WTC11 (cell line): ENCODE data around the gene PANK4. TPM values are rescaled to one million over a fixed set of nuclear protein-coding genes. Genes with fewer than 3 reads are reported as not detected.

ENCODE experiments used
- ATAC-seq: fragments of 200-7000 bp; cut with Tn5 transposase; 2 replicates; pipeline ENCODE4 v1.10.0; 2021; ENCODE audit warnings: mild to moderate bottlenecking, moderate library complexity
- CTCF ChIA-PET: fragments of 300-600 bp; sonication (Branson Sonifier 250); formaldehyde crosslinking; loops from one replicate; lab custom pipeline; 2021; ENCODE audit warnings: antibody characterized with exemption; lab: Charles Lee
- POLR2A ChIA-PET: fragments of 350-600 bp; sonication (Branson Sonifier 250); formaldehyde crosslinking; loops from one replicate; lab custom pipeline; 2021; ENCODE audit warnings: antibody characterized with exemption; lab: Charles Lee
- DNase-seq: peaks from one replicate; pipeline ENCODE4 v3.0.0; 2021; ENCODE audit warnings: low spot score
- H3K27ac Mint-ChIP-seq: 2 replicates; pipeline ENCODE4 v1.8.0; 2021; ENCODE audit warnings: mixed read lengths
- H3K27me3 Mint-ChIP-seq: 2 replicates; pipeline ENCODE4 v1.8.0; 2021; ENCODE audit warnings: low read depth, mild to moderate bottlenecking, moderate library complexity, mixed read lengths
- H3K36me3 Mint-ChIP-seq: 2 replicates; pipeline ENCODE4 v1.8.0; 2021; ENCODE audit warnings: mixed read lengths
- H3K4me1 Mint-ChIP-seq: 2 replicates; pipeline ENCODE4 v1.8.0; 2022; ENCODE audit warnings: mixed read lengths
- H3K4me3 Mint-ChIP-seq: 2 replicates; pipeline ENCODE4 v1.8.0; 2021; ENCODE audit warnings: mild to moderate bottlenecking, moderate library complexity, mixed read lengths
- H3K9me3 Mint-ChIP-seq: 2 replicates; pipeline ENCODE4 v1.8.0; 2021; ENCODE audit warnings: mixed read lengths
- EMX1 ChIP-seq: fragments of 250-450 bp; sonication (Bioruptor Pico); IDR thresholded peaks from 2 replicates; pipeline ENCODE4 v1.8.0; 2021; ENCODE audit warnings: mild to moderate bottlenecking
- ETV6 ChIP-seq: sonication (generic); formaldehyde crosslinking; IDR thresholded peaks from 2 replicates; pipeline ENCODE4 v1.8.1; 2022; ENCODE audit warnings: mild to moderate bottlenecking, missing genetic modification reagents
- FOXK1 ChIP-seq: sonication (generic); formaldehyde crosslinking; IDR thresholded peaks from 2 replicates; pipeline ENCODE4 v1.8.0; 2022; ENCODE audit warnings: mild to moderate bottlenecking, moderate library complexity, missing genetic modification reagents
- IRF1 ChIP-seq: sonication (generic); formaldehyde crosslinking; IDR thresholded peaks from 2 replicates; pipeline ENCODE4 v1.8.0; 2023; ENCODE audit warnings: missing genetic modification reagents
- MYBL2 ChIP-seq: sonication (generic); formaldehyde crosslinking; IDR thresholded peaks from 2 replicates; pipeline ENCODE4 v1.8.1; 2023; ENCODE audit warnings: mild to moderate bottlenecking, moderate library complexity, missing genetic modification reagents
- NFE2L1 ChIP-seq: sonication (generic); formaldehyde crosslinking; IDR thresholded peaks from 2 replicates; pipeline ENCODE4 v1.8.1; 2023; ENCODE audit warnings: missing genetic modification reagents
- NR1H2 ChIP-seq: sonication (generic); formaldehyde crosslinking; IDR thresholded peaks from 2 replicates; pipeline ENCODE4 v1.9.0; 2021; ENCODE audit warnings: mild to moderate bottlenecking, moderate library complexity, missing genetic modification reagents
- RORB ChIP-seq: fragments of 250-450 bp; sonication (Bioruptor Pico); IDR thresholded peaks from 2 replicates; pipeline ENCODE4 v1.9.0; 2021; ENCODE audit warnings: mild to moderate bottlenecking
- SMAD4 ChIP-seq: sonication (generic); formaldehyde crosslinking; IDR thresholded peaks from 2 replicates; pipeline ENCODE4 v1.8.0; 2022; ENCODE audit warnings: mild to moderate bottlenecking, missing genetic modification reagents
- SOX15 ChIP-seq: fragments of 250-450 bp; sonication (Bioruptor Pico); IDR thresholded peaks from 2 replicates; pipeline ENCODE4 v1.9.0; 2021; ENCODE audit warnings: mild to moderate bottlenecking
- SP1 ChIP-seq: sonication (generic); formaldehyde crosslinking; conservative IDR thresholded peaks from 2 replicates; pipeline ENCODE4 v1.8.1; 2022; ENCODE audit warnings: missing genetic modification reagents
- TEAD4 ChIP-seq: sonication (generic); formaldehyde crosslinking; IDR thresholded peaks from 2 replicates; pipeline ENCODE4 v1.8.0; 2022; ENCODE audit warnings: mild to moderate bottlenecking, missing genetic modification reagents
- USF1 ChIP-seq: sonication (generic); formaldehyde crosslinking; IDR thresholded peaks from 2 replicates; pipeline ENCODE4 v1.8.0; 2022; ENCODE audit warnings: mild to moderate bottlenecking, missing genetic modification reagents
- ZNF423 ChIP-seq: fragments of 250-450 bp; sonication (Bioruptor Pico); IDR thresholded peaks from 2 replicates; pipeline ENCODE4 v2.1.2; 2022; ENCODE audit warnings: mild to moderate bottlenecking, moderate library complexity
- total RNA-seq: library from RNA; stranded (reverse); gene quantifications from 3 replicates; pipeline ENCODE4 v1.2.3, GENCODE V29; 2021
- TF ChIP-seq, protein P1 (sequence below): sonication (generic); formaldehyde crosslinking; IDR thresholded peaks from 2 replicates; pipeline ENCODE4 v1.8.0; 2023; ENCODE audit warnings: mild to moderate bottlenecking, missing genetic modification reagents
- TF ChIP-seq, protein P2 (sequence below): sonication (generic); formaldehyde crosslinking; IDR thresholded peaks from 2 replicates; pipeline ENCODE4 v1.8.1; 2022; ENCODE audit warnings: mild to moderate bottlenecking, moderate library complexity, missing genetic modification reagents
- TF ChIP-seq, protein P3 (sequence below): fragments of 250-450 bp; sonication (Bioruptor Pico); IDR thresholded peaks from 2 replicates; pipeline ENCODE4 v1.9.0; 2021; ENCODE audit warnings: mild to moderate bottlenecking
- TF ChIP-seq, protein P4 (sequence below): sonication (generic); formaldehyde crosslinking; IDR thresholded peaks from 2 replicates; pipeline ENCODE4 v1.8.1; 2022; ENCODE audit warnings: low read depth, missing genetic modification reagents, borderline replicate concordance
- TF ChIP-seq, protein P5 (sequence below): sonication (generic); formaldehyde crosslinking; IDR thresholded peaks from 2 replicates; pipeline ENCODE4 v1.8.0; 2022; ENCODE audit warnings: mild to moderate bottlenecking, missing genetic modification reagents
- TF ChIP-seq, protein P6 (sequence below): fragments of 250-450 bp; sonication (Bioruptor Pico); conservative IDR thresholded peaks from 2 replicates; pipeline ENCODE4 v1.9.0; 2021; ENCODE audit warnings: mild to moderate bottlenecking
- TF ChIP-seq, protein P7 (sequence below): sonication (generic); formaldehyde crosslinking; IDR thresholded peaks from 2 replicates; pipeline ENCODE4 v1.8.1; 2023; ENCODE audit warnings: mild to moderate bottlenecking, missing genetic modification reagents, borderline replicate concordance

PANK4 gene
- total RNA-seq, 1 experiment from 2014 or later = 52.5 TPM

- no peak for ATAC-seq
- H3K9me3 Mint-ChIP-seq = peaks cover 12% of the 10 kb centered on the region
- no peaks in the 10 kb centered on the region for H3K4me1 Mint-ChIP-seq
- H3K36me3 Mint-ChIP-seq = peaks cover 4% of the 10 kb centered on the region; the same call in 1 of the 2 replicates
- ChIA-PET CTCF (no interaction called here), POLR2A (no interaction called here)
- TF ChIP-seq ZNF423 (CRISPR knock-in tag) (no peak), SMAD4 (no peak), EMX1 (CRISPR knock-in tag) (no peak), MYBL2 (CRISPR knock-in tag) (no peak), RORB (no peak), NR1H2 (CRISPR knock-in tag) (no peak), SP1 (no peak), FOXK1 (no peak), IRF1 (CRISPR knock-in tag) (no peak)
- TF ChIP-seq, protein P1, sequence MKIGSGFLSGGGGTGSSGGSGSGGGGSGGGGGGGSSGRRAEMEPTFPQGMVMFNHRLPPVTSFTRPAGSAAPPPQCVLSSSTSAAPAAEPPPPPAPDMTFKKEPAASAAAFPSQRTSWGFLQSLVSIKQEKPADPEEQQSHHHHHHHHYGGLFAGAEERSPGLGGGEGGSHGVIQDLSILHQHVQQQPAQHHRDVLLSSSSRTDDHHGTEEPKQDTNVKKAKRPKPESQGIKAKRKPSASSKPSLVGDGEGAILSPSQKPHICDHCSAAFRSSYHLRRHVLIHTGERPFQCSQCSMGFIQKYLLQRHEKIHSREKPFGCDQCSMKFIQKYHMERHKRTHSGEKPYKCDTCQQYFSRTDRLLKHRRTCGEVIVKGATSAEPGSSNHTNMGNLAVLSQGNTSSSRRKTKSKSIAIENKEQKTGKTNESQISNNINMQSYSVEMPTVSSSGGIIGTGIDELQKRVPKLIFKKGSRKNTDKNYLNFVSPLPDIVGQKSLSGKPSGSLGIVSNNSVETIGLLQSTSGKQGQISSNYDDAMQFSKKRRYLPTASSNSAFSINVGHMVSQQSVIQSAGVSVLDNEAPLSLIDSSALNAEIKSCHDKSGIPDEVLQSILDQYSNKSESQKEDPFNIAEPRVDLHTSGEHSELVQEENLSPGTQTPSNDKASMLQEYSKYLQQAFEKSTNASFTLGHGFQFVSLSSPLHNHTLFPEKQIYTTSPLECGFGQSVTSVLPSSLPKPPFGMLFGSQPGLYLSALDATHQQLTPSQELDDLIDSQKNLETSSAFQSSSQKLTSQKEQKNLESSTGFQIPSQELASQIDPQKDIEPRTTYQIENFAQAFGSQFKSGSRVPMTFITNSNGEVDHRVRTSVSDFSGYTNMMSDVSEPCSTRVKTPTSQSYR = no peak
- TF ChIP-seq, protein P2, sequence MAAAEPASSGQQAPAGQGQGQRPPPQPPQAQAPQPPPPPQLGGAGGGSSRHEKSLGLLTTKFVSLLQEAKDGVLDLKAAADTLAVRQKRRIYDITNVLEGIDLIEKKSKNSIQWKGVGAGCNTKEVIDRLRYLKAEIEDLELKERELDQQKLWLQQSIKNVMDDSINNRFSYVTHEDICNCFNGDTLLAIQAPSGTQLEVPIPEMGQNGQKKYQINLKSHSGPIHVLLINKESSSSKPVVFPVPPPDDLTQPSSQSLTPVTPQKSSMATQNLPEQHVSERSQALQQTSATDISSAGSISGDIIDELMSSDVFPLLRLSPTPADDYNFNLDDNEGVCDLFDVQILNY (CRISPR knock-in tag) = no peak
- TF ChIP-seq, protein P3, sequence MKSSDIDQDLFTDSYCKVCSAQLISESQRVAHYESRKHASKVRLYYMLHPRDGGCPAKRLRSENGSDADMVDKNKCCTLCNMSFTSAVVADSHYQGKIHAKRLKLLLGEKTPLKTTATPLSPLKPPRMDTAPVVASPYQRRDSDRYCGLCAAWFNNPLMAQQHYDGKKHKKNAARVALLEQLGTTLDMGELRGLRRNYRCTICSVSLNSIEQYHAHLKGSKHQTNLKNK = no peak
- TF ChIP-seq, protein P4, sequence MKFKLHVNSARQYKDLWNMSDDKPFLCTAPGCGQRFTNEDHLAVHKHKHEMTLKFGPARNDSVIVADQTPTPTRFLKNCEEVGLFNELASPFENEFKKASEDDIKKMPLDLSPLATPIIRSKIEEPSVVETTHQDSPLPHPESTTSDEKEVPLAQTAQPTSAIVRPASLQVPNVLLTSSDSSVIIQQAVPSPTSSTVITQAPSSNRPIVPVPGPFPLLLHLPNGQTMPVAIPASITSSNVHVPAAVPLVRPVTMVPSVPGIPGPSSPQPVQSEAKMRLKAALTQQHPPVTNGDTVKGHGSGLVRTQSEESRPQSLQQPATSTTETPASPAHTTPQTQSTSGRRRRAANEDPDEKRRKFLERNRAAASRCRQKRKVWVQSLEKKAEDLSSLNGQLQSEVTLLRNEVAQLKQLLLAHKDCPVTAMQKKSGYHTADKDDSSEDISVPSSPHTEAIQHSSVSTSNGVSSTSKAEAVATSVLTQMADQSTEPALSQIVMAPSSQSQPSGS (CRISPR knock-in tag) = no peak
- TF ChIP-seq, protein P5, sequence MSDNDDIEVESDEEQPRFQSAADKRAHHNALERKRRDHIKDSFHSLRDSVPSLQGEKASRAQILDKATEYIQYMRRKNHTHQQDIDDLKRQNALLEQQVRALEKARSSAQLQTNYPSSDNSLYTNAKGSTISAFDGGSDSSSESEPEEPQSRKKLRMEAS (CRISPR knock-in tag) = no peak
- H3K4me3 Mint-ChIP-seq = no peak overlapping the region
- no peak for DNase-seq
- H3K27me3 Mint-ChIP-seq = peaks cover 7% of the 10 kb centered on the region
- peak overlapping the region; percentile 43; the same call in 1 of the 2 replicates for H3K27ac Mint-ChIP-seq
Observed at GRCh38 chr1:2483970-2484369, 42.4 kb downstream of the PANK4 start.

DNA sequence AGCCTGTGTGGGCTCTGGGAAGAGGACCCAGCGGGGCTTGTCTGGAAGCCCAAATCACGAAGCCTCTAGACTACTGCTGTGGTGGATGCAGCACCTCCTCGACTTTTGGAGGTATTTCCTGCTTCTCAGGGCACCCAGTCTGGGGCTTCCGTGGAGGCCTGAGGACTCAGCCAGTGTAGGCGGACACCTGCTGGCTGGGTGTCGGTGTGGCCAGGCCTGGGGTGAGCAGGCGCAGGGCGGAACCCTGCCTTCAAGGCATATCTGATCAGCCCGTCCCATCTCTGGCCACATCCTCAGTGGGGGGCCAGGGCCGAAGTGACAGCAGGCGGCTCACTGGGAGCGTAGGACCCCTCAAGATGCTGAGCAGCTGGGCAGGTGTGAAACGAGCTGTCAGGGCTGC, 43.4 kb downstream of the PANK4 start:
- CTCF ChIA-PET = no interaction called here
- ATAC-seq = no peak
- no peaks in the 10 kb centered on the region for H3K4me1 Mint-ChIP-seq
- no peak overlapping the region for H3K27ac Mint-ChIP-seq
- H3K9me3 Mint-ChIP-seq = peaks cover 5% of the 10 kb centered on the region
- H3K27me3 Mint-ChIP-seq = peaks cover 7% of the 10 kb centered on the region
- no peaks in the 10 kb centered on the region for H3K36me3 Mint-ChIP-seq
- POLR2A ChIA-PET = no interaction called here
- no peak for TF ChIP-seq ETV6 (CRISPR knock-in tag)
- no peak for TF ChIP-seq SP1
- TF ChIP-seq IRF1 (CRISPR knock-in tag) = no peak
- TF ChIP-seq, protein P6, sequence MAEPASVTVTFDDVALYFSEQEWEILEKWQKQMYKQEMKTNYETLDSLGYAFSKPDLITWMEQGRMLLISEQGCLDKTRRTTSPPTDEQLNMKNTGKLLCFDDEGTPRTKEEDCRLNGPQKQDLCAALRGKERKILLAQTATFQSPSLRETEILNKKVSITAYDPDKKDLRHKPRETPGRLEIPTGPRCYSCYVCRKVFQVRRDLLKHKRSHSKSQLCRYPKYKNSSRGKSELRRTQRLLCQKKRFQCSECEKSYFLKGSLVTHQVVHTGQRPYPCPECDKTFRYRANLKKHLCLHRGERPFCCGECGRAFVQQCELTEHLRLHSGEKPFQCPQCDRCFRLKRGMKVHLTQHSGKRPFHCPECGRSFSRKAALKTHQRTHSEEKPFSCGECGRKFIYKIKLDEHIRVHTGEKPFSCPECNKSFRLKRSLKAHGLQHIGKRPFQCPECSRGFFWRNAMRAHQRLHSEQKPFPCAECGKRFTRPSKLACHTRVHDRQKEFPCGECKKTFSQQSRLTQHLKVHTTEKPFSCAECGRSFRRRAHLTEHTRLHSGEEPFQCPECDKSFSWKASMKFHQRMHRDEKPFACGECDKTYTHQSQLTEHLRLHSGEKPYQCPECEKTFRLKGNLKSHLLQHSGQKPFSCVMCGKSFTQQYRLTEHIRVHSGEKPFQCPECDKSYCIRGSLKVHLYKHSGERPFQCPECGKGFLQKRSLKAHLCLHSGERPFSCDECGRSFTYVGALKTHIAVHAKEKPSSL (CRISPR knock-in tag) = no peak
- TF ChIP-seq TEAD4 = no peak
- no peak for TF ChIP-seq NR1H2 (CRISPR knock-in tag)
- TF ChIP-seq, protein P7, sequence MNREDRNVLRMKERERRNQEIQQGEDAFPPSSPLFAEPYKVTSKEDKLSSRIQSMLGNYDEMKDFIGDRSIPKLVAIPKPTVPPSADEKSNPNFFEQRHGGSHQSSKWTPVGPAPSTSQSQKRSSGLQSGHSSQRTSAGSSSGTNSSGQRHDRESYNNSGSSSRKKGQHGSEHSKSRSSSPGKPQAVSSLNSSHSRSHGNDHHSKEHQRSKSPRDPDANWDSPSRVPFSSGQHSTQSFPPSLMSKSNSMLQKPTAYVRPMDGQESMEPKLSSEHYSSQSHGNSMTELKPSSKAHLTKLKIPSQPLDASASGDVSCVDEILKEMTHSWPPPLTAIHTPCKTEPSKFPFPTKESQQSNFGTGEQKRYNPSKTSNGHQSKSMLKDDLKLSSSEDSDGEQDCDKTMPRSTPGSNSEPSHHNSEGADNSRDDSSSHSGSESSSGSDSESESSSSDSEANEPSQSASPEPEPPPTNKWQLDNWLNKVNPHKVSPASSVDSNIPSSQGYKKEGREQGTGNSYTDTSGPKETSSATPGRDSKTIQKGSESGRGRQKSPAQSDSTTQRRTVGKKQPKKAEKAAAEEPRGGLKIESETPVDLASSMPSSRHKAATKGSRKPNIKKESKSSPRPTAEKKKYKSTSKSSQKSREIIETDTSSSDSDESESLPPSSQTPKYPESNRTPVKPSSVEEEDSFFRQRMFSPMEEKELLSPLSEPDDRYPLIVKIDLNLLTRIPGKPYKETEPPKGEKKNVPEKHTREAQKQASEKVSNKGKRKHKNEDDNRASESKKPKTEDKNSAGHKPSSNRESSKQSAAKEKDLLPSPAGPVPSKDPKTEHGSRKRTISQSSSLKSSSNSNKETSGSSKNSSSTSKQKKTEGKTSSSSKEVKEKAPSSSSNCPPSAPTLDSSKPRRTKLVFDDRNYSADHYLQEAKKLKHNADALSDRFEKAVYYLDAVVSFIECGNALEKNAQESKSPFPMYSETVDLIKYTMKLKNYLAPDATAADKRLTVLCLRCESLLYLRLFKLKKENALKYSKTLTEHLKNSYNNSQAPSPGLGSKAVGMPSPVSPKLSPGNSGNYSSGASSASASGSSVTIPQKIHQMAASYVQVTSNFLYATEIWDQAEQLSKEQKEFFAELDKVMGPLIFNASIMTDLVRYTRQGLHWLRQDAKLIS (CRISPR knock-in tag) = no peak
- no peak for TF ChIP-seq RORB
- no peak for TF ChIP-seq USF1
- no peak for TF ChIP-seq SOX15 (CRISPR knock-in tag)
- no peak for TF ChIP-seq NFE2L1 (CRISPR knock-in tag)
- no peak overlapping the region for H3K4me3 Mint-ChIP-seq
- no peak for DNase-seq
